HepG2 (cell line): Measurements from ENCODE around the gene NBEA. TPM values are rescaled to one million over a fixed set of nuclear protein-coding genes. Genes with fewer than 3 reads are reported as not detected.

Experiments
- ATAC-seq: fragments of 200-7000 bp; cut with Tn5 transposase; 3 replicates; pipeline ENCODE4 v1.9.1; 2020; ENCODE audit warnings: mild to moderate bottlenecking, moderate library complexity
- BruUV-seq: library from RNA; stranded (reverse); fragments of 400-500 nt; replicated peaks from 2 replicates; lab custom pipeline; 2021; lab: Mats Ljungman, UMichigan
- CTCF ChIA-PET: fragments of 300-600 bp; formaldehyde crosslinking; extraction: SDS; loops from one replicate; lab custom pipeline; 2021; ENCODE audit warnings: low total read pairs, inconsistent platforms, low intra/inter-chr PET ratio; lab: Yijun Ruan, JAX
- POLR2A ChIA-PET: fragments of 350-600 bp; sonication (Branson Sonifier 250); formaldehyde crosslinking; loops from one replicate; lab custom pipeline; 2020; ENCODE audit warnings: antibody characterized with exemption, inconsistent platforms; lab: Yijun Ruan, JAX
- DNase-seq: peaks from one replicate; pipeline ENCODE4 v3.0.0-alpha.2; 2015; ENCODE audit warnings: low spot score
- FAIRE-seq: peaks from 3 replicates; lab custom pipeline; 2011; peaks lifted over from hg19 to GRCh38; lab: Jason Lieb, UNC
- H2AFZ ChIP-seq: one replicate; pipeline ENCODE4 v1.6.1; 2011; ENCODE audit warnings: low read length, inconsistent platforms
- H3K27ac ChIP-seq: fragments of 300-600 bp; 3 replicates; pipeline ENCODE4 v1.8.0; 2011; ENCODE audit warnings: mixed run types, mild to moderate bottlenecking, mixed read lengths, low read length, inconsistent platforms; ENCODE audit not compliant: insufficient read depth; ENCODE audit errors: extremely low read length
- H3K27me3 ChIP-seq, 2 experiments: fragments of 200-600 bp in 1 of 2; 2 replicates in 1 of 2; 3 replicates in 1 of 2; pipeline versions ENCODE4 v1.6.0 to v1.8.0; 2011; ENCODE audit warnings: low read length in 2 of 2, mild to moderate bottlenecking in 2 of 2, moderate library complexity in 2 of 2, inconsistent platforms in 1 of 2; ENCODE audit not compliant: insufficient read depth in 2 of 2, control insufficient read depth in 1 of 2
- H3K36me3 ChIP-seq, 2 experiments: fragments of 200-600 bp in 1 of 2; replicated peaks in 1 of 2; 2 replicates in 1 of 2; 3 replicates in 1 of 2; pipeline versions ENCODE4 v1.5.1 to v1.8.0; 2011; ENCODE audit warnings: low read length in 2 of 2, inconsistent platforms in 1 of 2; ENCODE audit not compliant: insufficient read depth in 2 of 2, control insufficient read depth in 1 of 2
- H3K4me1 ChIP-seq: 2 replicates; pipeline ENCODE4 v1.5.1; 2012; ENCODE audit warnings: low read length, inconsistent platforms; ENCODE audit not compliant: insufficient read depth
- H3K4me2 ChIP-seq: 2 replicates; pipeline ENCODE4 v1.6.0; 2011; ENCODE audit warnings: low read depth, low read length, inconsistent platforms
- H3K4me3 ChIP-seq, 3 experiments: fragments of 200-600 bp in 1 of 3; sonication (generic), shearing (Covaris generic) in 1 of 3; replicated peaks in 1 of 3; 2 replicates each; pipeline ENCODE4 v1.5.1; 2011 to 2016; ENCODE audit warnings: low read length in 3 of 3, inconsistent platforms in 2 of 3, low read depth in 2 of 3, mild to moderate bottlenecking in 2 of 3, control low read depth in 1 of 3, mixed read lengths in 1 of 3; ENCODE audit not compliant: insufficient read depth in 1 of 3
- H3K79me2 ChIP-seq: one replicate; pipeline ENCODE4 v1.6.1; 2011; ENCODE audit warnings: low read length, inconsistent platforms; ENCODE audit not compliant: insufficient read depth
- H3K9ac ChIP-seq: 2 replicates; pipeline ENCODE4 v1.6.0; 2011; ENCODE audit warnings: mild to moderate bottlenecking, low read depth, low read length, inconsistent platforms; ENCODE audit not compliant: insufficient read depth
- H3K9me3 ChIP-seq: 2 replicates; pipeline ENCODE4 v1.5.1; 2012; ENCODE audit warnings: mild to moderate bottlenecking, low read length
- H4K20me1 ChIP-seq: 2 replicates; pipeline ENCODE4 v1.6.0; 2011; ENCODE audit warnings: inconsistent platforms, mild to moderate bottlenecking, low read length, moderate library complexity; ENCODE audit not compliant: insufficient read depth
- AKAP8 ChIP-seq: sonication (generic); formaldehyde crosslinking; IDR thresholded peaks from 2 replicates; pipeline ENCODE4 v1.5.1; 2020; ENCODE audit warnings: mild to moderate bottlenecking, missing genetic modification reagents
- ATF7 ChIP-seq, 2 experiments: fragments of 450-650 bp in 1 of 2; sonication (generic) in 1 of 2; formaldehyde crosslinking in 1 of 2; IDR thresholded peaks; 2 replicates each; pipeline versions ENCODE4 v1.4.0 to v1.6.1; 2016 to 2020; ENCODE audit warnings: antibody characterized with exemption in 1 of 2, mild to moderate bottlenecking in 1 of 2, missing genetic modification reagents in 1 of 2
- JUND ChIP-seq: sonication (generic); formaldehyde crosslinking; IDR thresholded peaks from 2 replicates; pipeline ENCODE4 v1.8.0; 2022; ENCODE audit warnings: mild to moderate bottlenecking, missing genetic modification reagents
- NPAS2 ChIP-seq: sonication (generic); formaldehyde crosslinking; IDR thresholded peaks from 2 replicates; pipeline ENCODE4 v1.8.0; 2022; ENCODE audit warnings: mild to moderate bottlenecking, missing genetic modification reagents, borderline replicate concordance
- SALL2 ChIP-seq: sonication (generic); formaldehyde crosslinking; IDR thresholded peaks from 2 replicates; pipeline ENCODE4 v1.8.1; 2023; ENCODE audit warnings: mild to moderate bottlenecking, missing genetic modification reagents, inconsistent platforms
- TOPORS ChIP-seq: sonication (generic); formaldehyde crosslinking; IDR thresholded peaks from 2 replicates; pipeline ENCODE4 v1.8.0; 2023; ENCODE audit warnings: mild to moderate bottlenecking, missing genetic modification reagents
- ZNF567 ChIP-seq: sonication (generic); formaldehyde crosslinking; IDR thresholded peaks from 2 replicates; pipeline ENCODE4 v1.8.1; 2023; ENCODE audit warnings: mild to moderate bottlenecking, missing genetic modification reagents, borderline replicate concordance
- ZNF766 ChIP-seq: sonication (generic); formaldehyde crosslinking; IDR thresholded peaks from 2 replicates; pipeline ENCODE4 v1.5.0; 2020; ENCODE audit warnings: missing genetic modification reagents, borderline replicate concordance
- ZNF878 ChIP-seq: sonication (generic); formaldehyde crosslinking; IDR thresholded peaks from 2 replicates; pipeline ENCODE4 v1.8.1; 2023; ENCODE audit warnings: mild to moderate bottlenecking, missing genetic modification reagents, moderate library complexity
- WGBS: methylation state at CpG from one replicate; pipeline ENCODE4 v1.1.6; 2017; ENCODE audit warnings: low lambda C conversion rate; 5-methylcytosine and 5-hydroxymethylcytosine counted together
- in situ Hi-C: cut with HindIII; loops from 2 replicates; pipeline ENCODE4 v1.10.0; 2017; ENCODE audit warnings: low pct_unique_long_range_greater_than_20kb; ENCODE audit not compliant: extremely low pct_ligation_motif_present
- intact Hi-C: fragments of 100-400 bp; cut with micrococcal nuclease; formaldehyde crosslinking; loops from one replicate; pipeline ENCODE4 v1.10.0; 2022; ENCODE audit not compliant: unreplicated experiment
- polyA plus RNA-seq, 8 experiments: library from polyadenylated mRNA; depleted of rRNA in 3 of 8; stranded (reverse) in 7 of 8; unstranded in 1 of 8; fragments of >200 nt; fragmentation: Illumina TruSeq in 4 of 8; extraction: Trizol in 4 of 8; gene quantifications; 2 replicates each; pipeline versions ENCODE4 v1.2.1 to v1.2.3, GENCODE V29; 2011 to 2016; ENCODE audit warnings: low read depth in 4 of 8, missing spikeins in 1 of 8, mixed read lengths in 1 of 8; ENCODE audit not compliant: insufficient read depth in 1 of 8
- total RNA-seq, 5 experiments: library from RNA; depleted of rRNA; stranded (reverse); fragments of >200 nt; fragmentation: Illumina TruSeq; extraction: Trizol; gene quantifications; 2 replicates each; pipeline ENCODE4 v1.2.3, GENCODE V29; 2016; ENCODE audit warnings: low read depth in 1 of 5
- TF ChIP-seq, protein P1 (sequence below): sonication (generic); formaldehyde crosslinking; IDR thresholded peaks from 2 replicates; pipeline ENCODE4 v1.5.0; 2020; ENCODE audit warnings: missing genetic modification reagents, mild to moderate bottlenecking, borderline replicate concordance
- TF ChIP-seq, protein P2 (sequence below): sonication (generic); formaldehyde crosslinking; IDR thresholded peaks from 2 replicates; pipeline ENCODE4 v1.5.0; 2020; ENCODE audit warnings: mild to moderate bottlenecking, missing genetic modification reagents, moderate library complexity
- TF ChIP-seq, protein P3 (sequence below): sonication (generic); formaldehyde crosslinking; IDR thresholded peaks from 2 replicates; pipeline ENCODE4 v1.4.0; 2020; ENCODE audit warnings: mild to moderate bottlenecking, missing genetic modification reagents

The NBEA gene
- total and polyA plus RNA-seq, 2 of the 13 experiments (the other 11 are each of a cell fraction or from before 2014, with no cell fraction given) = 2.7 to 2.8 TPM

DNA sequence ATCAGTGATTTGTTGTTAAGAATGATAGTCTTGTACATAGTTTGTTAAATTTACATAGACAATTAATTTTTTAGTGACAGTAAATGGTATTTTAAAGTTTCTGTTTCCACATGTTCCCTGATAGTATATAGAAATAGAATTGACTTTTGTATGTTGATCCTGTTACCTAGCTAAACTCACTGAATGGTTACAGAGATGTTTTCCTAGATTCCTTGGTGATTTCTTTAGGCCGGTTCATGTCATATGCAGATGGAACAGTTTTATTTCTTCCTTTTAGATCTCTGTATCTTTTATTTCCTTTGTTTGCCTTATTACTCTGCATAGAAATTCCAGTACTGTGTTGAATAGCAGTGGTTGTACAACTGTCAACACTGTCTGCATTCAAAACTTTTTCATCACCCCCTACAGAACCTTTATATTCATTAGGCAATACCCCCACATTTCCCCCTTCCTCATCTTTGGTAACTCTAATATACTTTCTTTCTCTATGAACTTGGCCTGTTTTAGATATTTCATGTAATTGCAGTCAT, 86.3 kb downstream of the NBEA start:
- Histone ChIP-seq H3K36me3 (no peaks in the 10 kb centered on the region), H3K9ac (no peak overlapping the region), H3K27ac (no peak overlapping the region), H3K9me3 (peaks cover 19% of the 10 kb centered on the region), H3K4me2 (no peak overlapping the region), H3K4me1 (no peaks in the 10 kb centered on the region), H3K79me2 (no peaks in the 10 kb centered on the region), H3K27me3 (no peaks in the 10 kb centered on the region; a peak in 1 of 5 replicates), H2AFZ (no peak overlapping the region), H3K4me3 (no peak overlapping the region), H4K20me1 (no peaks in the 10 kb centered on the region)
- intact Hi-C loops = no loop called here
- ChIA-PET CTCF (no interaction called here), POLR2A (no interaction called here)
- ATAC-seq (no peak), FAIRE-seq (no peak), DNase-seq (no peak)
- TF ChIP-seq SALL2 (CRISPR knock-in tag) (no peak), TOPORS (CRISPR knock-in tag) (no peak)
- in situ Hi-C loops = no loop called here
- WGBS = 73% methylated on average over 1 of the region's 1 CpG
- BruUV-seq = no TSS peak

DNA sequence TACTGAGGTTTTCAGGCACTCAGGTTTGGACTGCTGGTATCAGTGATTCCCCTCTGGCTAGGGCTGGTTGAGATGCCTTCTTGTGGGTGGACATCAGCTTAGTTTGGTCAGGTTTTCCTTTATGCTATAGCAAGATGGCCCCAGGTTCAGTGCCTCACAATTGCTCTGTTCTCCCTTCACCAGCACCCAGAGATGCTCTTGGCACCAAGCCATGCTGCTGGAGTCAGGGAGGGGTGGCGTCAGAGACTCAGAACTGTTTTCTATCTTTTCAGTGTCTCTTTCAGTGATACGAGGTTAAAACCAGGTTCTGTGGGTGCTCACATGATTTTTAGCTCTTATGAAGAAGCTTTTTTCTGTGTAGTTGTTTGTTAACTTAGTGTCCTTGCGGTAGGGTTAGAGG, 96.9 kb downstream of the NBEA start:
- Histone ChIP-seq H3K27ac (no peak overlapping the region), H3K4me2 (no peak overlapping the region), H3K4me3 (no peak overlapping the region), H3K79me2 (no peaks in the 10 kb centered on the region), H2AFZ (no peak overlapping the region), H3K4me1 (no peaks in the 10 kb centered on the region), H3K9me3 (no peaks in the 10 kb centered on the region), H3K9ac (no peak overlapping the region), H3K27me3 (no peaks in the 10 kb centered on the region), H4K20me1 (no peaks in the 10 kb centered on the region), H3K36me3 (no peaks in the 10 kb centered on the region)
- FAIRE-seq (no peak), ATAC-seq (no peak), DNase-seq (no peak)
- POLR2A ChIA-PET = no interaction called here
- in situ Hi-C loops (no loop called here), intact Hi-C loops (no loop called here)
- no TSS peak for BruUV-seq
- WGBS = 32% methylated on average over 3 of the region's 3 CpGs
- TF ChIP-seq JUND = no peak
- TF ChIP-seq ZNF567 (CRISPR knock-in tag) = no peak
- TF ChIP-seq, protein P1, sequence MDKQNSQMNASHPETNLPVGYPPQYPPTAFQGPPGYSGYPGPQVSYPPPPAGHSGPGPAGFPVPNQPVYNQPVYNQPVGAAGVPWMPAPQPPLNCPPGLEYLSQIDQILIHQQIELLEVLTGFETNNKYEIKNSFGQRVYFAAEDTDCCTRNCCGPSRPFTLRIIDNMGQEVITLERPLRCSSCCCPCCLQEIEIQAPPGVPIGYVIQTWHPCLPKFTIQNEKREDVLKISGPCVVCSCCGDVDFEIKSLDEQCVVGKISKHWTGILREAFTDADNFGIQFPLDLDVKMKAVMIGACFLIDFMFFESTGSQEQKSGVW (CRISPR knock-in tag) = no peak
- no peak for TF ChIP-seq ZNF878 (CRISPR knock-in tag)
- TF ChIP-seq AKAP8 (CRISPR knock-in tag) = no peak
- TF ChIP-seq ATF7 (IDR thresholded peaks at IDR 0.05) = no peak
- no peak for TF ChIP-seq ATF7 (CRISPR knock-in tag; IDR thresholded peaks at IDR 0.05)
- no peak for TF ChIP-seq ZNF766 (CRISPR knock-in tag)
- no peak for TF ChIP-seq NPAS2
- TF ChIP-seq, protein P2, sequence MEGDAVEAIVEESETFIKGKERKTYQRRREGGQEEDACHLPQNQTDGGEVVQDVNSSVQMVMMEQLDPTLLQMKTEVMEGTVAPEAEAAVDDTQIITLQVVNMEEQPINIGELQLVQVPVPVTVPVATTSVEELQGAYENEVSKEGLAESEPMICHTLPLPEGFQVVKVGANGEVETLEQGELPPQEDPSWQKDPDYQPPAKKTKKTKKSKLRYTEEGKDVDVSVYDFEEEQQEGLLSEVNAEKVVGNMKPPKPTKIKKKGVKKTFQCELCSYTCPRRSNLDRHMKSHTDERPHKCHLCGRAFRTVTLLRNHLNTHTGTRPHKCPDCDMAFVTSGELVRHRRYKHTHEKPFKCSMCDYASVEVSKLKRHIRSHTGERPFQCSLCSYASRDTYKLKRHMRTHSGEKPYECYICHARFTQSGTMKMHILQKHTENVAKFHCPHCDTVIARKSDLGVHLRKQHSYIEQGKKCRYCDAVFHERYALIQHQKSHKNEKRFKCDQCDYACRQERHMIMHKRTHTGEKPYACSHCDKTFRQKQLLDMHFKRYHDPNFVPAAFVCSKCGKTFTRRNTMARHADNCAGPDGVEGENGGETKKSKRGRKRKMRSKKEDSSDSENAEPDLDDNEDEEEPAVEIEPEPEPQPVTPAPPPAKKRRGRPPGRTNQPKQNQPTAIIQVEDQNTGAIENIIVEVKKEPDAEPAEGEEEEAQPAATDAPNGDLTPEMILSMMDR (CRISPR knock-in tag) = no peak
- TF ChIP-seq, protein P3, sequence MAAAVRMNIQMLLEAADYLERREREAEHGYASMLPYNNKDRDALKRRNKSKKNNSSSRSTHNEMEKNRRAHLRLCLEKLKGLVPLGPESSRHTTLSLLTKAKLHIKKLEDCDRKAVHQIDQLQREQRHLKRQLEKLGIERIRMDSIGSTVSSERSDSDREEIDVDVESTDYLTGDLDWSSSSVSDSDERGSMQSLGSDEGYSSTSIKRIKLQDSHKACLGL (CRISPR knock-in tag) = no peak
- CTCF ChIA-PET = no interaction called here
